Measurements from ENCODE around the gene TGIF1. TPM values are rescaled to one million over a fixed set of nuclear protein-coding genes. Genes with fewer than 3 reads are reported as not detected.

Gene TGIF1
- total RNA-seq, 4 donors from 2014 or later: 33.8 to 90.8 (median 47.0) TPM

- no peak overlapping the region for H3K27ac ChIP-seq
- no peak overlapping the region for H3K4me3 ChIP-seq
- TF ChIP-seq, protein P1, sequence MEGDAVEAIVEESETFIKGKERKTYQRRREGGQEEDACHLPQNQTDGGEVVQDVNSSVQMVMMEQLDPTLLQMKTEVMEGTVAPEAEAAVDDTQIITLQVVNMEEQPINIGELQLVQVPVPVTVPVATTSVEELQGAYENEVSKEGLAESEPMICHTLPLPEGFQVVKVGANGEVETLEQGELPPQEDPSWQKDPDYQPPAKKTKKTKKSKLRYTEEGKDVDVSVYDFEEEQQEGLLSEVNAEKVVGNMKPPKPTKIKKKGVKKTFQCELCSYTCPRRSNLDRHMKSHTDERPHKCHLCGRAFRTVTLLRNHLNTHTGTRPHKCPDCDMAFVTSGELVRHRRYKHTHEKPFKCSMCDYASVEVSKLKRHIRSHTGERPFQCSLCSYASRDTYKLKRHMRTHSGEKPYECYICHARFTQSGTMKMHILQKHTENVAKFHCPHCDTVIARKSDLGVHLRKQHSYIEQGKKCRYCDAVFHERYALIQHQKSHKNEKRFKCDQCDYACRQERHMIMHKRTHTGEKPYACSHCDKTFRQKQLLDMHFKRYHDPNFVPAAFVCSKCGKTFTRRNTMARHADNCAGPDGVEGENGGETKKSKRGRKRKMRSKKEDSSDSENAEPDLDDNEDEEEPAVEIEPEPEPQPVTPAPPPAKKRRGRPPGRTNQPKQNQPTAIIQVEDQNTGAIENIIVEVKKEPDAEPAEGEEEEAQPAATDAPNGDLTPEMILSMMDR (IDR thresholded peaks at IDR 0.05 in 4 of 5, conservative IDR thresholded peaks at IDR 0.05 in 1 of 5): no peak
- TF ChIP-seq POLR2A (IDR thresholded peaks at IDR 0.05): no peak
- intact Hi-C loops (cut with DNase I; ENCODE audit: low total_unique reads): no loop called here
- in situ Hi-C loops (cut with MboI; ENCODE audit: low sequenced_read_pairs in 4 of 4): no loop called here
- H3K36me3 ChIP-seq: no peaks in the 10 kb centered on the region
- DNase-seq (no peak), ATAC-seq (no peak)
- no peaks in the 10 kb centered on the region for H3K9me3 ChIP-seq
- no peaks in the 10 kb centered on the region for H3K27me3 ChIP-seq
- H3K4me1 ChIP-seq: no peaks in the 10 kb centered on the region
Observed at GRCh38 chr18:3420919-3421279, 29.1 kb upstream of the TGIF1 start.

DNA sequence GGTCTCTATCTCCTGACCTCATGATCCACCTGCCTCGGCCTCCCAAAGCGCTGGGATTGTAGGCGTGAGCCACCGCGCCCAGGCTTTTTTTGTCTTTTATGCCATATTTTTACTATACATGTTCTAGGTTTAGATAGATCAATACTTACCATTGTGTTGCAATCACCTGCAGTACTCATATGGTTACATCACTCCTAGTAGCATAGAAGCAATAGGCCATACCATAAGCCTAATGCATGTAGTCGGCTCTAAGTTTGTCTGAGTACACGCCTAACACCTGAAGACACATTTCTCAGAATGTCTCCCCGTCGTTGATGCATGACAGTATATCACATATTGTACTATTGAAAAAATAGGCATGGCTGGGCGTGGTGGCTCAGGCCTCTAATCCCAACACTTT lies 27.1 kb upstream of the TGIF1 start:
- no peak overlapping the region for H3K27ac ChIP-seq
- ATAC-seq (no peak), DNase-seq (no peak)
- H3K4me3 ChIP-seq: no peak overlapping the region
- TF ChIP-seq POLR2A (IDR thresholded peaks at IDR 0.05): no peak
- H3K9me3 ChIP-seq: no peaks in the 10 kb centered on the region
- no peaks in the 10 kb centered on the region for H3K4me1 ChIP-seq
- no peaks in the 10 kb centered on the region for H3K36me3 ChIP-seq
- intact Hi-C loops (cut with DNase I; ENCODE audit: low total_unique reads): no loop called here
- in situ Hi-C loops (cut with MboI; ENCODE audit: low sequenced_read_pairs in 4 of 4): no loop called here
- H3K27me3 ChIP-seq: no peaks in the 10 kb centered on the region

DNA sequence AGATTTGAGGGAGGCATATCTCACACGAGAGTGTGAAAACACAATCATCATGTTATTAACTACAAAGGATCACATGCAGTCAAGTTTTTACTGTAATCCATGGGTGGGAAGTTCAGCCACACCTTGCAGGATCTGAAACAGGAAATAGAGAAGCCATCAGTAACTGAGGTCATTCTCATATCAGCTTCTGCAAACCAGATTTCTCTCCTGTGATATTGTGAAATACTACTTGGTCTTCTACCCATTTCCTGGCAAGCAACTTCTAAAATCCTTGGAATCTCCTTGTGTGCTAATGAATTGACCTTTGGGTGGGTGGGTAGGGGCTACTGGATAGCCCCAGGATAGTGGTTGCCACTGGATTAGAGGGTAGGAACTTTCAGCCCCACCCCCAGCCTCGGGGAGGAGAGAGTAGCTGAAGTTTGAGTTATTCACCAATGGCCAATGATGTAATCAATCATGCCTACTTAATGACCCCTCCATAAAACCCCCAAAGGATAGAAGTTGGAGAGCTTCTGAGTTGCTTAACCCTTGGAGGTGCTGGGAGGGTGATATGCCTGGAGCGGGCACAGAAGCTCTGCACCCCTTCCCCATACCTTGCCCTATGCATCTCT lies 25.6 kb upstream of the TGIF1 start:
- TF ChIP-seq POLR2A (IDR thresholded peaks at IDR 0.05): no peak
- TF ChIP-seq, protein P1 (IDR thresholded peaks at IDR 0.05 in 4 of 5, conservative IDR thresholded peaks at IDR 0.05 in 1 of 5): no peak
- no peaks in the 10 kb centered on the region for H3K36me3 ChIP-seq
- no peak for ATAC-seq
- no peak for DNase-seq
- intact Hi-C loops (cut with DNase I; ENCODE audit: low total_unique reads): no loop called here
- in situ Hi-C loops (cut with MboI; ENCODE audit: low sequenced_read_pairs in 4 of 4): no loop called here
- H3K27ac ChIP-seq: no peak overlapping the region
- H3K9me3 ChIP-seq: no peaks in the 10 kb centered on the region
- no peaks in the 10 kb centered on the region for H3K4me1 ChIP-seq
- no peak overlapping the region for H3K4me3 ChIP-seq
- no peaks in the 10 kb centered on the region for H3K27me3 ChIP-seq

DNA sequence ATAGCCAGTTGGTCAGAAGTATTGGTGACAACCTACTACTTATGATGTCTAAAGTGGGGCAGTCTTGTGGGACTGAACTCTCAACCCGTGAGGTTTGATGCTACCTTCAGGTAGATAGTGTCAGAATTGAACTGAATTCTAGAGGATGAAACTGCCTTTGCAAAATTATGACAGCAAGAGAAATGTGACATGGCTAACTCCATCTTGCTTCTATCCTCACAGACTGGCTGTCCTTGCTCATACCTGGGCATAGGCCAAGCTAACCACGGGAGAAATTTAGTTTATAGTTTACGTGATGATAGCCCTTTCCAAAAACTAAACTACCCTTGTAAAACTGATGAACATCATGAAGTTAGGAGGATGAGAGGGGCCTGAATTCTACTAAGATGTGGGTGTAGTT lies 24.9 kb upstream of the TGIF1 start:
- DNase-seq: no peak
- Histone ChIP-seq H3K9me3 (no peaks in the 10 kb centered on the region), H3K4me3 (no peak overlapping the region), H3K4me1 (no peaks in the 10 kb centered on the region), H3K27ac (no peak overlapping the region), H3K36me3 (no peaks in the 10 kb centered on the region), H3K27me3 (no peaks in the 10 kb centered on the region)
- ATAC-seq: no peak
- TF ChIP-seq, protein P1 (IDR thresholded peaks at IDR 0.05 in 4 of 5, conservative IDR thresholded peaks at IDR 0.05 in 1 of 5): no peak
- TF ChIP-seq POLR2A (IDR thresholded peaks at IDR 0.05): no peak
- in situ Hi-C loops (cut with MboI; ENCODE audit: low sequenced_read_pairs in 4 of 4) (no loop called here), intact Hi-C loops (cut with DNase I; ENCODE audit: low total_unique reads) (no loop called here)

DNA sequence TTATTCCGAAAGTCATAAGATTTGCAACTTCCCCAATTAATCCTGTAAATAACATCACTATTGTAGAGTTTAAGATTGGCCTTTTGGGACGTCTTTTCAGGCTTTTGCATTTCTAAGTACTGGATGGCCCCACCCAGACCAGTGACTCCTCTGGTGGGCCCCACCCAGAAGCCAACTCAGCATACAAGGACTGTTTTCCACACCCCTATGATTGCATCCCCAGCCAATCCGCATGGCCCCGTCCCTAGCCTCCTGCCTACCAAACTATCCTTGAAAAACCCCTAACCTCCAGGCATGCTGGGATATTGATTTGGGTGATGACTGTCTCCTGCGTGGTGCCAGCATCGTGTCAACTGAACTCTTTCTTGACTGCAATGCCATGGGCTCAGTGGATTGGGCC lies 24.5 kb upstream of the TGIF1 start:
- intact Hi-C loops (cut with DNase I; ENCODE audit: low total_unique reads): no loop called here
- Histone ChIP-seq H3K27ac (no peak overlapping the region), H3K27me3 (no peaks in the 10 kb centered on the region), H3K36me3 (no peaks in the 10 kb centered on the region), H3K9me3 (no peaks in the 10 kb centered on the region), H3K4me1 (no peaks in the 10 kb centered on the region), H3K4me3 (no peak overlapping the region)
- ATAC-seq (no peak), DNase-seq (no peak)
- TF ChIP-seq, protein P1 (IDR thresholded peaks at IDR 0.05 in 4 of 5, conservative IDR thresholded peaks at IDR 0.05 in 1 of 5): no peak
- in situ Hi-C loops (cut with MboI; ENCODE audit: low sequenced_read_pairs in 4 of 4): no loop called here

Measured in gastrocnemius medialis (tissue), 4 donors.